ENCODE measurements around the gene GPR155. TPM values are rescaled to one million over a fixed set of nuclear protein-coding genes. Genes with fewer than 3 reads are reported as not detected.

Gene GPR155
- total RNA-seq = 7.6 TPM
- polyA plus RNA-seq (ENCODE audit: insufficient read depth, low read depth, low replicate concordance) = 8.1 TPM
- long read RNA-seq, donor 1 = 0 reads
- long read RNA-seq, donor 2, partial matches to known transcripts = 0 of 1 reads
- long read RNA-seq, donor 2, other reads (novel, unspliced or antisense) = 0 of 1 reads
- long read RNA-seq, donor 3, full-length matches to known transcripts = 2 of 2 reads
- long read RNA-seq, donor 3, partial matches to known transcripts = 0 of 2 reads
- long read RNA-seq, donor 3, other reads (novel, unspliced or antisense) = 0 of 2 reads
- long read RNA-seq, donor 4, partial matches to known transcripts = 0 of 1 reads
- long read RNA-seq, donor 4, other reads (novel, unspliced or antisense) = 0 of 1 reads
- long read RNA-seq, donor 5 = 0 reads
- long read RNA-seq, donor 6 = 0 reads
- long read RNA-seq, donor 7, full-length matches to known transcripts = 7 of 12 reads
- long read RNA-seq, donor 7, partial matches to known transcripts = 2 of 12 reads
- long read RNA-seq, donor 7, other reads (novel, unspliced or antisense) = 3 of 12 reads
- long read RNA-seq, donor 8 = 0 reads
- long read RNA-seq, donor 9 = 0 reads
- long read RNA-seq, donor 10 = 0 reads

DNA sequence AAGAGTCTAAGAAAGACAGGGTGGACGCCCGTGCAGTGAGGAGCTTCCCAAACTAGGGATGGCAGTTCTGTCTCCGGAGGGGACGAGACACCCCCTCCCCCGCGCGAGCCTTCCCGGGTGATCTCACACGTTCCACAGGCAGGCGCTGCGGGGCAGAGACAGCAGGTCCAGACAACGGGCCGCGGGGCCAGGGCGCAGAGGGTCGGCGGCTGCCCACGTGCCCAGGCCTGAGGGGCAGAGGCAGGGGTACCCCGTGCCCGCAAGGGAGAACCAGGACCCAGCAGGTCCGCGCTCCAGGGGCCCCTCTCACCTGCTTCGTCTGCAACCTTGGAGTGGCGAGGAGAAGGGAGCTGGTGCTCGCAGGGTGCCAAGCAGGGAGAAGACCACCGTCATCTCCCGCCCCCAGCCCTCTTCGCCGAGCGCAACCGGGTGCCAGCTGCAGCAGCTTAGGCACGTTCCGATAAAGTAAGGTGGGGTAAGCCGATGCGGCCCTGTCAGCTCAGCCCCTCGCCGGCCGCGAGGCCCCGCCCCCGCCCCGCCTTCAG lies at the start of gene GPR155:
GPR155 (minus strand) TSS at position 467 of the 545 bp plus-strand sequence. CDS start 5,073 bp downstream, outside the sequence.
- peak in 4 of 5 donors; percentile 73 to 92 (median 82) for DNase-seq
- Histone ChIP-seq H3K4me3 (ENCODE audit: low read length in 3 of 3) (peak within 1 kb of the TSS; percentile 90 to 95 (median 92)), H3K9ac (ENCODE audit: low read length in 3 of 3) (peak within 1 kb of the TSS; percentile 63 to 91 (median 88)), H3K27ac (ENCODE audit: low read depth in 2 of 2, low read length in 2 of 2) (peak within 1 kb of the TSS; percentile 72 to 81), H3K27me3 (ENCODE audit: control insufficient read depth, insufficient read depth, low read length) (no peaks in the 10 kb centered on the region), H3K4me1 (ENCODE audit: control insufficient read depth in 2 of 3, insufficient read depth in 2 of 3, low read depth in 1 of 3, low read length in 3 of 3) (no peaks in the 10 kb centered on the region), H3K36me3 (ENCODE audit: control insufficient read depth in 2 of 3, insufficient read depth in 3 of 3, low read length in 3 of 3) (no peaks in the 10 kb centered on the region), H3K9me3 (ENCODE audit: control insufficient read depth in 2 of 3, insufficient read depth in 1 of 3, low read length in 3 of 3) (no peaks in the 10 kb centered on the region)
- intact Hi-C loops (cut with DNase I) = no loop called here
- no peak for FAIRE-seq
- TF ChIP-seq, protein P1, sequence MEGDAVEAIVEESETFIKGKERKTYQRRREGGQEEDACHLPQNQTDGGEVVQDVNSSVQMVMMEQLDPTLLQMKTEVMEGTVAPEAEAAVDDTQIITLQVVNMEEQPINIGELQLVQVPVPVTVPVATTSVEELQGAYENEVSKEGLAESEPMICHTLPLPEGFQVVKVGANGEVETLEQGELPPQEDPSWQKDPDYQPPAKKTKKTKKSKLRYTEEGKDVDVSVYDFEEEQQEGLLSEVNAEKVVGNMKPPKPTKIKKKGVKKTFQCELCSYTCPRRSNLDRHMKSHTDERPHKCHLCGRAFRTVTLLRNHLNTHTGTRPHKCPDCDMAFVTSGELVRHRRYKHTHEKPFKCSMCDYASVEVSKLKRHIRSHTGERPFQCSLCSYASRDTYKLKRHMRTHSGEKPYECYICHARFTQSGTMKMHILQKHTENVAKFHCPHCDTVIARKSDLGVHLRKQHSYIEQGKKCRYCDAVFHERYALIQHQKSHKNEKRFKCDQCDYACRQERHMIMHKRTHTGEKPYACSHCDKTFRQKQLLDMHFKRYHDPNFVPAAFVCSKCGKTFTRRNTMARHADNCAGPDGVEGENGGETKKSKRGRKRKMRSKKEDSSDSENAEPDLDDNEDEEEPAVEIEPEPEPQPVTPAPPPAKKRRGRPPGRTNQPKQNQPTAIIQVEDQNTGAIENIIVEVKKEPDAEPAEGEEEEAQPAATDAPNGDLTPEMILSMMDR (IDR thresholded peaks at IDR 0.05; ENCODE audit: borderline replicate concordance, extremely low read depth, insufficient read depth) = no peak

DNA sequence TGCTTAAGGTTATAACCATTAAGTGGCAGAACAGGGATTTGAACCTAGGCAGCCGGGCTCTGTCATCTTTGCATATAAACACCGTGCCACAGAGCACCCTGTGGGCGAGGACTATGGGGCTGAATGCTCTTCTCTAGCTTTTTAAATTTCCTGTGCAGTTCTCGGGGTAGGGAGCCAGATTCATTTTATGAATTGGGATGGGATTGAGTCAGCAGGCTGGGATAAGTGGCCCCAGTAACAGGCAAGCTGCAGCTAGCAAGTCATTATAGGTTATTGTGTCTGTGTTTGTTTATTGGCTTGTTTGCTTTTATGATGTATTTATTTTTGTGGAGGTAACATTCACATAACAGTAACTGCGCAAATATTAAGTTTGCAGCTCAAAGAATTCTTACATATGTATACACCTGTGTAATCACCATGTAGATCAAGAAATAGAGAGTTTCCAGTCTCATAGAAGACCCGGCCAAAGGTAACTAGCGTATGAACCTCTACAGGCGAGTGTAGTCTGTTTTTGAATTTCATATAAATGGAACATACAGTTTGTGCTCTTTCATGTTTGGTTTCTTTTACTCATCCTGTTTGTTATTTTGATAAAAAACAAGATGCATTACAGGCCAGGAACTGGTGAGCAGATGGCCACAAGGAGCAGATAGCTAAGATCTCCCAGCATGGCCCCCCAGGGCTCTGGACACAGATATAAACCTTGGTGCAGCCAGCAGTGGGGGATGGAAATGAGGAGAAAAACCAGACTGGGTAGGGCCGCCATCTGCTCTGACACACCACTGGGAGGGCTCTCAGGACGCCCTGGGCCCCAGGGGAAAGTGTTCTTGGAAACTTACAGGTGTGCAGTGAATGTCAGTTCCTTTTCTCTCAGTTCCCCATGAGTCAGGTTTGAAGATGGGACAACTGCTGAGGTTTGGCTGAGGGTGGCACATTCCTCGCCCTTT lies 49.2 kb upstream of the GPR155 start:
- no peak for FAIRE-seq
- intact Hi-C loops (cut with DNase I) = no loop called here

GRCh38 chr2:174535083-174535482 lies 48.3 kb upstream of the GPR155 start:
- no peak for FAIRE-seq
- no peaks in the 10 kb centered on the region for H3K27me3 ChIP-seq (ENCODE audit: control insufficient read depth, insufficient read depth, low read length)
- no peaks in the 10 kb centered on the region for H3K4me1 ChIP-seq (ENCODE audit: control insufficient read depth in 2 of 3, insufficient read depth in 2 of 3, low read depth in 1 of 3, low read length in 3 of 3)
- no peak overlapping the region for H3K4me3 ChIP-seq (ENCODE audit: low read length in 3 of 3)
- H3K9me3 ChIP-seq (ENCODE audit: control insufficient read depth in 2 of 3, insufficient read depth in 1 of 3, low read length in 3 of 3) = no peaks in the 10 kb centered on the region
- no peaks in the 10 kb centered on the region for H3K36me3 ChIP-seq (ENCODE audit: control insufficient read depth in 2 of 3, insufficient read depth in 3 of 3, low read length in 3 of 3)
- intact Hi-C loops (cut with DNase I) = no loop called here
- H3K27ac ChIP-seq (ENCODE audit: low read depth in 2 of 2, low read length in 2 of 2) = no peak overlapping the region
- no peak for DNase-seq
- H3K9ac ChIP-seq (ENCODE audit: low read length in 3 of 3) = no peak overlapping the region
- TF ChIP-seq, protein P1 (IDR thresholded peaks at IDR 0.05; ENCODE audit: borderline replicate concordance, extremely low read depth, insufficient read depth) = no peak

More for the DNA sequence above, 49.2 kb upstream of the GPR155 start:
- H3K27me3 ChIP-seq (ENCODE audit: control insufficient read depth, insufficient read depth, low read length) = no peaks in the 10 kb centered on the region
- no peak overlapping the region for H3K27ac ChIP-seq (ENCODE audit: low read depth in 2 of 2, low read length in 2 of 2)
- H3K9me3 ChIP-seq (ENCODE audit: control insufficient read depth in 2 of 3, insufficient read depth in 1 of 3, low read length in 3 of 3) = no peaks in the 10 kb centered on the region
- no peaks in the 10 kb centered on the region for H3K4me1 ChIP-seq (ENCODE audit: control insufficient read depth in 2 of 3, insufficient read depth in 2 of 3, low read depth in 1 of 3, low read length in 3 of 3)
- TF ChIP-seq, protein P1 (IDR thresholded peaks at IDR 0.05; ENCODE audit: borderline replicate concordance, extremely low read depth, insufficient read depth) = no peak
- DNase-seq = no peak
- no peak overlapping the region for H3K4me3 ChIP-seq (ENCODE audit: low read length in 3 of 3)
- H3K9ac ChIP-seq (ENCODE audit: low read length in 3 of 3) = no peak overlapping the region
- H3K36me3 ChIP-seq (ENCODE audit: control insufficient read depth in 2 of 3, insufficient read depth in 3 of 3, low read length in 3 of 3) = no peaks in the 10 kb centered on the region

Measured in kidney (tissue), 22 donors.